ENCODE results near the gene ZNF532.
A peak's percentile ranks its signal among the peaks of the same experiment; 100 is the strongest.

The ZNF532 gene

GRCh38 chr18:58947136-58947732 is 82.6 kb downstream of the ZNF532 start:
- no peak for DNase-seq (ENCODE audit: low spot score)

GRCh38 chr18:58949031-58949430 is 84.4 kb downstream of the ZNF532 start:
- DNase-seq (ENCODE audit: low spot score), result no peak

DNA sequence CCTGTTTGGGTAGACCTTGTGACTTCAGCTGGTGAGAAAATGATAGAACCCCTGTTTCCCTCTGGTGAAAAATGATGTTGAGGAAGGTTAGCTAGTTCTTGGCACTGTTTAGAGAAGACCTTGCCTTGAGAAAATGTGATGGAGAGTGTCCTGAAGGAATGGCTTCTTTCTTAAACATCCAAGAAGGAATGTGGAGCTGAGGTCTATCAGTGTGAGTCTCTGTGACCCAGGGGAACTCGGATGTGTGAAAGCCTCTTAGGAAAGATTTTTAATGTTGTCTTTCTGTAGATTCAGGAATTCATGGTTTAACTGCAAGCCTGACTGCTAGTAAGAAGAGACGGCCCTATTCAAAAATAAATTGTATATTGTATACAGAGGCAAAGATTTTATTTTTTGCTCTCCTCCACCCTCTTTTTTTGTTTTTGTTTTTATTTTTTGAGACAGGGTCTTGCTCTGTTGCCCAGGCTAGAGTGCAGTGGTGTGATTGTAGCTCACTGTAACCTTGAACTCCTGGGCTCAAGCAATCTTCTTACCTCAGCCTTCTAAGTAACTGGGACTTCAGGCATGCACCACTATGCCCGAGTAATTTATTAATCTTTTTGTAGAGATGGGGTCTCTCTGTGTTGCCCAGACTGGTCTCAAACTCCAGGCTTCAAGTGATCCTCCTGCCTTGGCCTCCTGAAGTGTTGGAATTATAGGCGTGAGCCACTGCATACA is 87.5 kb downstream of the ZNF532 start:
- no peak for DNase-seq (ENCODE audit: low spot score)

GRCh38 chr18:58952858-58953257 is 88.2 kb downstream of the ZNF532 start:
- no peak for DNase-seq (ENCODE audit: low spot score)

GRCh38 chr18:58953627-58954026 is 89.0 kb downstream of the ZNF532 start:
- DNase-seq (ENCODE audit: low spot score), result no peak

GRCh38 chr18:58955001-58955400 is 90.3 kb downstream of the ZNF532 start:
- no peak for DNase-seq (ENCODE audit: low spot score)

- DNase-seq (ENCODE audit: low spot score), result no peak
Measured at GRCh38 chr18:58955738-58956137, 91.1 kb downstream of the ZNF532 start.

- DNase-seq (ENCODE audit: low spot score), result no peak
Measured at GRCh38 chr18:58958628-58959027, 94.0 kb downstream of the ZNF532 start.

GRCh38 chr18:58960508-58960907 is 95.8 kb downstream of the ZNF532 start:
- no peak for DNase-seq (ENCODE audit: low spot score)

- peak; percentile 33 for DNase-seq (ENCODE audit: low spot score)
Measured at GRCh38 chr18:58960946-58961722, 96.5 kb downstream of the ZNF532 start.

GRCh38 chr18:58962336-58962735 is 97.7 kb downstream of the ZNF532 start:
- no peak for DNase-seq (ENCODE audit: low spot score)

- no peak for DNase-seq (ENCODE audit: low spot score)
Measured at GRCh38 chr18:58965291-58966004, 100.8 kb downstream of the ZNF532 start.

GRCh38 chr18:58966005-58966677 is 101.5 kb downstream of the ZNF532 start:
- no peak for DNase-seq (ENCODE audit: low spot score)

DNA sequence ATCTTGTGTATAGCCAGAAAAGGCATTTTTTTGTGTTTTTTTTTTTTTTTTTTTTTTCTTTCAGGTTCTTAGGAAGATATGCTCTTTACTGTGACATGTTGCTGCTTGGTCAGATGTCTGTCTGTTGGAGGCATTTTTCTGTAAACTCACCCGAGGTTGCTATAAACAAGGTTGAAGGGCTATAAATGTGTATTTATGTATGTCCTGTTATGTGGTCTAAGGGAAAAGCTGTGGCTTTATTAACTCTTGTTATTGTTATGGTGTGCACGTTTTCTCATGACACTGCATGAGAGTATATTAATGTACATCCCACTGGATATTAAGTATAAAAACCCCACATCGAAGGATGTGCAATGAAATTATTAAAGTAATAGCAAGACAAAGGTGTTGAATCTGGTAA is 102.0 kb downstream of the ZNF532 start:
- DNase-seq (ENCODE audit: low spot score), result no peak

- DNase-seq (ENCODE audit: low spot score), result no peak
Measured at GRCh38 chr18:58967751-58968254, 103.1 kb downstream of the ZNF532 start.

DNA sequence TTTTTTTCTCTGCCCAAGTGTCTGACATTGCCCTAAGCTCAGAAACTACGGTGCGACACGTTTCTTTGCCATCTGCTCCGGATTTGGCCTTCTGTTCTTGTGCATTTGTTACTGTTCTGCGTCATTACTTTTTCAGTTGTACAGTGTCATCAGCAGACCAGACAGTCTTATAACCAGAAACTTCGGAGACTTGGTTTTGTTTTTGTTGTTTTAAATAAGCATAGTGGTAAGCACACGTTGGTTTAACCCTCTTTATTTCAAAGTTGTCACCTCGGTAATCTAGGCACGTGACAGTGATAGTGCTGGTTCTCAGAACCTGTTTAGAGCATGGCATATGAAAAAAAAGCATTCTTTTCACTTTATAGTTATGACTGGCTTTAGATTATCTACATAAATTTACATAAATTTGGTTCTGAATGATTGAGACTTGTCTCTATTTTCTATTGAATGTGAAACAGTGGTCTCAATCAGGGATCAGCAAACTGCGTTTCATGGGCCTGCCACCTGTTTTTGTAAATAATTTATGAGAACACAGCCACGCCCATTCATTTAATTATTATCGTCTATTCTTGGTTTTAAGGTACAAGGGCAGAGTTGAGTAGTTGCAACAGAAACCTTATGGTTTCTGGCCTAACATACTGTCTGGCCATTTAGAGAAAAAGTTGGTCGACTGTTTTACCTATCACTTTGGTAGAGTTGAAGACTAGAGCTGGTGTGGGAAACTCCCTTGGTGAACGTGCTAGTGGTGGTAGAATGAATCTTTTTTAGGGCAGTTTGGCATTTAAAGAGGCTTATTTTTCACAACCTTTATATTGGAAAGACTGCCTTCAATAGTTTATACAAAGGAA is 106.5 kb downstream of the ZNF532 start:
- DNase-seq (ENCODE audit: low spot score), result no peak

DNA sequence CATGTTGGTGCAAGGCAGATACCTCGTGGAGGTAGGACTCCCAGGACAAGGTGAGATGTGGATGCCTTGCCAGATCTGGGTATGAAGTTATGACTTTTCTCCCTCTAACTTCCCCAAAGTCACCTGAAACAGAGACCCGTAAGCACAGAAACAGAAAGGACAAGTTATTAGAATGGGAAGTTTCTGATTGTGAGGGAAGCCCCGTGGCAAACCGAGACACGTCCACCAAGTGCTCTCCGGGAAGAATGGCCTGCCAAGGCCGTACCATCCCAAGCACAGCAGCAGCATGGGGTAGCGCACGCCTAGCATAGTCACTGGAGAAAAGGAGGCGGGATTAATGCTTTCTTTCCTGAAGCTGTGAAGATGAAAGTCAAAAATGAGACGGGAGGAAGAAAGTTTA is 110.6 kb downstream of the ZNF532 start:
- DNase-seq (ENCODE audit: low spot score), result no peak

GRCh38 chr18:58975781-58976180 is 111.1 kb downstream of the ZNF532 start:
- DNase-seq (ENCODE audit: low spot score), result no peak

DNA sequence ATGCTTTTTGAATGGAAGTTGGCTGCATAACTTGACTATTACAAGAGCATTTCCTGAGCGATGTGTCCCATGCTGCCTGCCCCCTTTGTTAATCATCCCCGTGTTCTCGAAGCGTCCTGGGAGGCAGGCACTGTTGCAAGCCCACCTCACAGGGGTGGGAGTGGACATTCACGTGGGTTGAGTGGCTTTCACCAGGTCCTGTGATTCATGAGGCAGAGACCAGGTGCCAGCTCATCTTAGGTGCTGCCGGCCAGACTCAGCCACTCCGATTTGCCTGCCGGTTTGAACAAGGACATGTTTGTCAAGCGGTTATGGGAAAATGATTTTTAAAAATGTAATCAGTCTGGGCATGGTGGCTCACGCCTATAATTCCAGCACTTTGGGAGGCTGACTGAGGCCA is 112.5 kb downstream of the ZNF532 start:
- DNase-seq (ENCODE audit: low spot score), result no peak

GRCh38 chr18:58977801-58978200 is 113.1 kb downstream of the ZNF532 start:
- no peak for DNase-seq (ENCODE audit: low spot score)

- DNase-seq (ENCODE audit: low spot score), result no peak
Measured at GRCh38 chr18:58978916-58979315, 114.2 kb downstream of the ZNF532 start.

All from globus pallidus (tissue), 1 donor.